H1 (cell line): ENCODE measurements around the gene SLC25A21. TPM values are rescaled to one million over a fixed set of nuclear protein-coding genes. Genes with fewer than 3 reads are reported as not detected.

Source experiments
- CTCF ChIA-PET: fragments of 300-600 bp; sonication (Branson Sonifier 250); formaldehyde crosslinking; loops from one replicate; lab custom pipeline; 2021; ENCODE audit not compliant: partially characterized antibody; lab: Charles Lee
- POLR2A ChIA-PET: fragments of 300-600 bp; sonication (Branson Sonifier 250); formaldehyde crosslinking; loops from one replicate; lab custom pipeline; 2021; ENCODE audit warnings: inconsistent platforms; ENCODE audit not compliant: partially characterized antibody; lab: Charles Lee
- DNase-seq, 2 experiments: peaks; one replicate each; pipeline versions ENCODE4 v3.0.0 to v3.0.0-alpha.2; 2010 to 2022; ENCODE audit warnings: low spot score in 2 of 2, low read depth in 1 of 2, mixed read lengths in 1 of 2
- FAIRE-seq: peaks from 2 replicates; lab custom pipeline; 2011; peaks lifted over from hg19 to GRCh38; lab: Jason Lieb, UNC
- H2AFZ ChIP-seq: 2 replicates; pipeline ENCODE4 v1.8.1; 2012; ENCODE audit warnings: low read length, inconsistent platforms
- H2AK5ac ChIP-seq: 2 replicates; pipeline ENCODE4 v1.6.1; 2013; ENCODE audit warnings: low read depth, low read length
- H2BK120ac ChIP-seq: replicated peaks from 2 replicates; pipeline ENCODE3; 2013; ENCODE audit warnings: low read depth, low read length, inconsistent platforms
- H2BK12ac ChIP-seq: 2 replicates; pipeline ENCODE4 v1.6.1; 2013; ENCODE audit warnings: low read depth, low read length
- H2BK15ac ChIP-seq: 2 replicates; pipeline ENCODE4 v1.6.1; 2013; ENCODE audit warnings: low read length
- H2BK20ac ChIP-seq: 2 replicates; pipeline ENCODE4 v1.6.1; 2013; ENCODE audit warnings: low read length
- H2BK5ac ChIP-seq: 2 replicates; pipeline ENCODE4 v1.6.1; 2013; ENCODE audit warnings: low read depth, low read length
- H3K14ac ChIP-seq: 2 replicates; pipeline ENCODE4 v1.6.1; 2013; ENCODE audit warnings: inconsistent platforms; ENCODE audit not compliant: insufficient read length
- H3K18ac ChIP-seq: 2 replicates; pipeline ENCODE4 v1.6.1; 2013; ENCODE audit warnings: low read length; ENCODE audit errors: extremely low read depth
- H3K23ac ChIP-seq: 2 replicates; pipeline ENCODE4 v1.6.1; 2013; ENCODE audit warnings: inconsistent platforms; ENCODE audit not compliant: insufficient read length
- H3K23me2 ChIP-seq: 2 replicates; pipeline ENCODE4 v1.6.1; 2013; ENCODE audit warnings: low read depth, low read length
- H3K27ac ChIP-seq: 2 replicates; pipeline ENCODE4 v1.6.1; 2011; ENCODE audit warnings: low read depth, low read length, inconsistent platforms
- H3K27me3 ChIP-seq, 4 experiments: replicated peaks in 1 of 4; 1 replicate in 1 of 4; 2 replicates in 3 of 4; pipeline versions ENCODE4 v1.6.1 to v1.8.1; 2011 to 2013; ENCODE audit warnings: low read length in 3 of 4, mild to moderate bottlenecking in 3 of 4, inconsistent platforms in 2 of 4, mixed read lengths in 2 of 4, moderate library complexity in 1 of 4; ENCODE audit not compliant: control insufficient read depth in 3 of 4, insufficient read depth in 3 of 4; ENCODE audit errors: extremely low read depth in 1 of 4
- H3K36me3 ChIP-seq, 4 experiments: 2 replicates each; pipeline versions ENCODE4 v1.6.1 to v1.8.1; 2011 to 2013; ENCODE audit warnings: mild to moderate bottlenecking in 4 of 4, low read length in 3 of 4, moderate library complexity in 2 of 4, control low read depth in 1 of 4, inconsistent platforms in 1 of 4; ENCODE audit not compliant: insufficient read depth in 4 of 4, control insufficient read depth in 2 of 4
- H3K4ac ChIP-seq: replicated peaks from 2 replicates; pipeline ENCODE3; 2013; ENCODE audit warnings: low read length, low read depth, mixed read lengths, inconsistent platforms; ENCODE audit not compliant: insufficient read length
- H3K4me1 ChIP-seq, 4 experiments: replicated peaks in 1 of 4; 1 replicate in 1 of 4; 2 replicates in 3 of 4; pipeline versions ENCODE4 v1.6.1 to v1.8.1; 2011 to 2013; ENCODE audit warnings: low read length in 3 of 4, inconsistent platforms in 2 of 4, mixed read lengths in 1 of 4; ENCODE audit not compliant: insufficient read depth in 4 of 4, control insufficient read depth in 3 of 4
- H3K4me2 ChIP-seq, 2 experiments: 2 replicates each; pipeline versions ENCODE4 v1.6.1 to v1.8.1; 2011 to 2013; ENCODE audit warnings: low read depth in 2 of 2, low read length in 2 of 2, control low read depth in 1 of 2, inconsistent platforms in 1 of 2, mild to moderate bottlenecking in 1 of 2; ENCODE audit not compliant: insufficient read depth in 1 of 2
- H3K4me3 ChIP-seq, 4 experiments: fragments of 200-600, 300-600 bp in 1 of 4; sonication (generic), shearing (Covaris generic), sonication (Bioruptor Twin) in 1 of 4; 2 replicates each; pipeline versions ENCODE4 v1.5.1 to v1.8.1; 2011 to 2016; ENCODE audit warnings: low read length in 4 of 4, low read depth in 3 of 4, control low read depth in 2 of 4, inconsistent platforms in 2 of 4, mild to moderate bottlenecking in 2 of 4, mixed read lengths in 1 of 4, moderate library complexity in 1 of 4; ENCODE audit not compliant: insufficient read depth in 2 of 4; ENCODE audit errors: extremely low read depth in 1 of 4
- H3K56ac ChIP-seq: replicated peaks from 2 replicates; pipeline ENCODE3; 2013; ENCODE audit warnings: low read depth, mild to moderate bottlenecking, mixed read lengths, low read length, inconsistent platforms; ENCODE audit not compliant: insufficient read length
- H3K79me1 ChIP-seq: 2 replicates; pipeline ENCODE4 v1.6.1; 2013; ENCODE audit warnings: low read depth, low read length, control low read depth
- H3K79me2 ChIP-seq, 2 experiments: 2 replicates each; pipeline versions ENCODE4 v1.6.1 to v1.8.1; 2012 to 2013; ENCODE audit warnings: low read length in 2 of 2, mild to moderate bottlenecking in 2 of 2, inconsistent platforms in 1 of 2; ENCODE audit not compliant: insufficient read depth in 2 of 2, control insufficient read depth in 1 of 2
- H3K9ac ChIP-seq, 4 experiments: replicated peaks in 1 of 4; 1 replicate in 1 of 4; 2 replicates in 3 of 4; pipeline versions ENCODE4 v1.6.1 to v1.8.1; 2011 to 2013; ENCODE audit warnings: low read depth in 3 of 4, low read length in 3 of 4, control low read depth in 2 of 4, mild to moderate bottlenecking in 2 of 4, moderate library complexity in 2 of 4, inconsistent platforms in 1 of 4; ENCODE audit errors: extremely low read depth in 1 of 4
- H3K9me3 ChIP-seq, 2 experiments: 2 replicates each; pipeline versions ENCODE4 v1.6.1 to v1.8.1; 2012 to 2013; ENCODE audit warnings: mild to moderate bottlenecking in 2 of 2, moderate library complexity in 2 of 2, control low read depth in 1 of 2, inconsistent platforms in 1 of 2, low read depth in 1 of 2, low read length in 1 of 2, mixed read lengths in 1 of 2; ENCODE audit not compliant: insufficient read depth in 2 of 2
- H4K20me1 ChIP-seq, 2 experiments: replicated peaks in 1 of 2; 2 replicates each; pipeline versions ENCODE3 to v1.8.1; 2011 to 2013; ENCODE audit warnings: inconsistent platforms in 2 of 2, low read length in 2 of 2, mild to moderate bottlenecking in 1 of 2; ENCODE audit not compliant: insufficient read depth in 2 of 2, control insufficient read depth in 1 of 2
- H4K5ac ChIP-seq: 2 replicates; pipeline ENCODE4 v1.6.1; 2013; ENCODE audit warnings: low read length, low read depth, mixed read lengths, inconsistent platforms; ENCODE audit not compliant: insufficient read length
- H4K8ac ChIP-seq: 2 replicates; pipeline ENCODE4 v1.8.0; 2013; ENCODE audit warnings: mild to moderate bottlenecking, moderate library complexity, low read length, inconsistent platforms; ENCODE audit not compliant: insufficient read depth; ENCODE audit errors: extremely low read depth
- H4K91ac ChIP-seq: replicated peaks from 2 replicates; pipeline ENCODE3; 2013; ENCODE audit warnings: low read length, mixed read lengths, inconsistent platforms; ENCODE audit not compliant: insufficient read length
- EZH2 ChIP-seq: fragments of 200-600 bp; sonication (generic); IDR thresholded peaks from 2 replicates; pipeline ENCODE4 v1.7.1; 2012; ENCODE audit warnings: low read depth, mild to moderate bottlenecking, moderate library complexity, low read length, inconsistent platforms; ENCODE audit not compliant: severe bottlenecking
- HDAC2 ChIP-seq, 2 experiments: fragments of 300-600 bp in 1 of 2; sonication (generic) in 1 of 2; IDR thresholded peaks; 2 replicates each; pipeline ENCODE4 v1.6.1; 2011 to 2012; ENCODE audit warnings: low read depth in 2 of 2, low read length in 2 of 2, mild to moderate bottlenecking in 2 of 2, moderate library complexity in 2 of 2, borderline replicate concordance in 1 of 2, inconsistent platforms in 1 of 2
- JUN ChIP-seq: IDR thresholded peaks from 2 replicates; pipeline ENCODE4 v1.6.1; 2011; ENCODE audit warnings: low read depth, mild to moderate bottlenecking, improper control_type of control experiment, low read length
- KDM5A ChIP-seq: fragments of 200-600 bp; IDR thresholded peaks from 2 replicates; pipeline ENCODE4 v1.7.1; 2012; ENCODE audit warnings: mild to moderate bottlenecking, low read length, inconsistent platforms, mixed read lengths
- MAFK ChIP-seq: IDR thresholded peaks from 2 replicates; pipeline ENCODE4 v1.6.1; 2012; ENCODE audit warnings: low read depth, mild to moderate bottlenecking, improper control_type of control experiment, low read length
- PHF8 ChIP-seq: fragments of 200-600 bp; sonication (generic); conservative IDR thresholded peaks from 2 replicates; pipeline ENCODE4 v1.7.1; 2012; ENCODE audit warnings: low read depth, mild to moderate bottlenecking, inconsistent platforms, low read length, moderate library complexity
- RFX5 ChIP-seq: IDR thresholded peaks from 2 replicates; pipeline ENCODE4 v1.6.1; 2011; ENCODE audit warnings: low read depth, low read length, improper control_type of control experiment, borderline replicate concordance
- SIX5 ChIP-seq: IDR thresholded peaks from 2 replicates; pipeline ENCODE4 v1.6.1; 2011; ENCODE audit warnings: mild to moderate bottlenecking, low read depth, low read length
- SP2 ChIP-seq: IDR thresholded peaks from 2 replicates; pipeline ENCODE4 v1.6.1; 2012; ENCODE audit warnings: mild to moderate bottlenecking, low read length, inconsistent platforms
- SUZ12 ChIP-seq: fragments of 200-600 bp; sonication (generic); IDR thresholded peaks from 2 replicates; pipeline ENCODE4 v1.6.1; 2012; ENCODE audit warnings: mild to moderate bottlenecking, inconsistent platforms, low read length, moderate library complexity, mixed read lengths
- TBP ChIP-seq: IDR thresholded peaks from 2 replicates; pipeline ENCODE4 v1.6.1; 2011; ENCODE audit warnings: low read depth, low read length, improper control_type of control experiment
- WGBS, 2 experiments: shearing (Covaris generic) in 1 of 2; methylation state at CpG; one replicate each; pipeline versions ENCODE4 v1.1.6 to v1.1.7; 2013 to 2015; ENCODE audit warnings: low lambda C conversion rate in 2 of 2, mixed read lengths in 2 of 2, inconsistent platforms in 1 of 2, low coverage in 1 of 2, missing lambda C conversion rate in 1 of 2; ENCODE audit not compliant: insufficient replicate concordance in 2 of 2, insufficient coverage in 1 of 2, insufficient read length in 1 of 2; ENCODE audit errors: extremely low coverage in 1 of 2, missing lambda C conversion rate in 1 of 2; 5-methylcytosine and 5-hydroxymethylcytosine counted together
- polyA plus RNA-seq, 7 experiments: library from polyadenylated mRNA; depleted of rRNA in 3 of 7; stranded (reverse) in 5 of 7; unstranded in 2 of 7; fragments of >200 nt in 5 of 7; fragments of 200-250 nt in 2 of 7; gene quantifications; 1 replicate in 5 of 7; 2 replicates in 1 of 7; 4 replicates in 1 of 7; pipeline versions ENCODE4 v1.2.1 to v1.2.3, GENCODE V29; 2011 to 2013; ENCODE audit warnings: missing spikeins in 2 of 7, mixed read lengths in 2 of 7
- total RNA-seq: library from RNA; stranded (reverse); fragmentation: NEBNext Ultra II Directional; extraction: Animal tissue kit (Norgen Biotek cat#: 25700); gene quantifications from 2 replicates; pipeline ENCODE4 v1.2.1, GENCODE V29; 2021
- TF ChIP-seq, protein P1 (sequence below): IDR thresholded peaks from 2 replicates; pipeline ENCODE4 v1.6.1; 2012; ENCODE audit warnings: low read length, inconsistent platforms

The SLC25A21 gene
- total and polyA plus RNA-seq, 2 of the 8 experiments (the other 6 are each of a cell fraction or from before 2014, with no cell fraction given) = 6.9 to 15.7 TPM

GRCh38 chr14:36633580-36633979, 538.8 kb downstream of the SLC25A21 start:
- no peak overlapping the region for H2AK5ac ChIP-seq
- no peak for DNase-seq
- WGBS, 2 experiments = 85% methylated on average over 3 of the region's 3 CpGs; no CpG with 5 or more reads in 1 of the 2 experiments
- TF ChIP-seq JUN (no peak), SIX5 (no peak), EZH2 (no peak), MAFK (no peak), TBP (no peak), KDM5A (no peak), PHF8 (no peak), SP2 (no peak), SUZ12 (no peak), HDAC2 (IDR thresholded peaks at IDR 0.05; ENCODE audit: borderline replicate concordance in 1 of 2, low read depth in 2 of 2, low read length in 2 of 2) (no peak), RFX5 (no peak)
- TF ChIP-seq, protein P1, sequence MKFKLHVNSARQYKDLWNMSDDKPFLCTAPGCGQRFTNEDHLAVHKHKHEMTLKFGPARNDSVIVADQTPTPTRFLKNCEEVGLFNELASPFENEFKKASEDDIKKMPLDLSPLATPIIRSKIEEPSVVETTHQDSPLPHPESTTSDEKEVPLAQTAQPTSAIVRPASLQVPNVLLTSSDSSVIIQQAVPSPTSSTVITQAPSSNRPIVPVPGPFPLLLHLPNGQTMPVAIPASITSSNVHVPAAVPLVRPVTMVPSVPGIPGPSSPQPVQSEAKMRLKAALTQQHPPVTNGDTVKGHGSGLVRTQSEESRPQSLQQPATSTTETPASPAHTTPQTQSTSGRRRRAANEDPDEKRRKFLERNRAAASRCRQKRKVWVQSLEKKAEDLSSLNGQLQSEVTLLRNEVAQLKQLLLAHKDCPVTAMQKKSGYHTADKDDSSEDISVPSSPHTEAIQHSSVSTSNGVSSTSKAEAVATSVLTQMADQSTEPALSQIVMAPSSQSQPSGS = no peak

More at GRCh38 chr14:36633580-36633979, 538.8 kb downstream of the SLC25A21 start:
- no peak for FAIRE-seq
- Histone ChIP-seq H2BK20ac (no peak overlapping the region), H3K9me3 (no peaks in the 10 kb centered on the region), H3K79me1 (no peaks in the 10 kb centered on the region), H3K27ac (no peak overlapping the region), H2AFZ (no peak overlapping the region), H3K18ac (no peak overlapping the region), H3K14ac (no peak overlapping the region), H3K23ac (no peak overlapping the region), H4K20me1 (no peaks in the 10 kb centered on the region), H2BK5ac (no peak overlapping the region), H3K56ac (no peak overlapping the region), H2BK120ac (no peak overlapping the region), H3K4me1 (no peaks in the 10 kb centered on the region), H3K36me3 (no peaks in the 10 kb centered on the region), H3K79me2 (no peaks in the 10 kb centered on the region), H3K23me2 (no peaks in the 10 kb centered on the region), H4K5ac (no peak overlapping the region), H3K4me2 (no peak overlapping the region), H3K27me3 (no peaks in the 10 kb centered on the region; a peak in 1 of 7 replicates), H3K4ac (no peak overlapping the region), H2BK15ac (no peak overlapping the region), H3K9ac (no peak overlapping the region), H4K91ac (no peak overlapping the region), H3K4me3 (no peak overlapping the region), H2BK12ac (no peak overlapping the region), H4K8ac (no peak overlapping the region)
- POLR2A ChIA-PET = no interaction called here
- CTCF ChIA-PET = interaction anchor here (0.8 to 1.6 kb wide), 4 partner anchors 8 to 110 kb away, joined by 3 read pairs; no protein-coding TSS in a partner anchor
